Peyer's patch (tissue), 4 donors: ENCODE data around the gene CYP11A1. TPM values are rescaled to one million over a fixed set of nuclear protein-coding genes. Genes with fewer than 3 reads are reported as not detected.

Source experiments
- DNase-seq, 3 donors: peaks; one replicate each; pipeline ENCODE4 v3.0.0-alpha.2; 2017 to 2019
- H3K27ac ChIP-seq, 4 donors: fragments of 200-600 bp; sonication (generic); one replicate each; pipeline ENCODE4 v1.5.1; 2016 to 2019
- H3K27me3 ChIP-seq, 2 donors: fragments of 200-600 bp; sonication (generic); one replicate each; pipeline ENCODE4 v1.5.1; 2019
- H3K36me3 ChIP-seq, 3 donors: fragments of 200-600 bp; sonication (generic); one replicate each; pipeline ENCODE4 v1.5.1; 2016 to 2019
- H3K4me1 ChIP-seq, 4 donors: fragments of 200-600 bp; sonication (generic); one replicate each; pipeline ENCODE4 v1.5.1; 2016 to 2019
- H3K4me3 ChIP-seq, 4 donors: fragments of 200-600 bp; sonication (generic); 1 replicate in 3 of 4; 2 replicates in 1 of 4; pipeline ENCODE4 v1.5.1; 2016 to 2019; ENCODE audit warnings: mild to moderate bottlenecking in 1 of 4
- H3K9me3 ChIP-seq, 4 donors: fragments of 200-600 bp; sonication (generic); one replicate each; pipeline ENCODE4 v1.5.1; 2016 to 2019; ENCODE audit warnings: mild to moderate bottlenecking in 1 of 4
- CTCF ChIP-seq, 6 experiments: fragments of 450-650 bp in 4 of 6; fragments of 200-600 bp in 2 of 6; sonication (generic) in 1 of 6; IDR thresholded peaks; one replicate each; pipeline ENCODE4 v1.5.1; 2017 to 2019; ENCODE audit warnings: antibody characterized with exemption in 6 of 6, mild to moderate bottlenecking in 3 of 6, moderate library complexity in 1 of 6
- POLR2A ChIP-seq, 2 donors: fragments of 450-650 bp; IDR thresholded peaks; one replicate each; pipeline ENCODE4 v1.5.1; 2017; ENCODE audit warnings: antibody characterized with exemption in 2 of 2, mild to moderate bottlenecking in 2 of 2, moderate library complexity in 2 of 2
- total RNA-seq, 4 donors: library from RNA; depleted of rRNA; stranded (reverse); fragments of >200 nt; gene quantifications; one replicate each; pipeline ENCODE4 v1.1.0, GENCODE V29; 2016

CYP11A1 gene
- total RNA-seq, 4 donors from 2014 or later = 0.88 to 6.6 (median 3.3) TPM

DNA sequence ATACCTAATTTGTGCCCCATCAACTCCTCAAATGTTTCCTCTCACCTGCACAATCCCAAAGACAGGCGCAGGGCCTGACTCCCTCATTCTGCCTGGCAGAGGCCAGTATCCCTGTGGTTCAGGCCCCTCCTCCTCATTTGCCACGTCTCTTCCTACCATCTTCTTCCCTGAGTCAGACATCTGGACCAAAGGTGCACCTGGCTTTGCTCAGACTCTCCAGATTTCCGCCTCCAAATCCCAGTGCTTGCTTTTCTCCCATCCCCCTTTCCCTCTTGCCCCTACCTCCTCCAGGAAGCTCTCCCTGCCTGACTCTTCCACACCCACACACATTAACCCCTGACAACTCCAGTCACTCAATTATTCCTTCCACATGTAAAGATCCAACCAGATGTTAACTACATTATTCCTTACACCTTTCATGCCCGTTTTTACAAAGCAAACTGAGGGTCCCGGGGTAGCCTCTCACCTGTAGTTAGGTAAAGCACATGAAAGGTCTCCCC lies 46.7 kb upstream of the CYP11A1 start:
- Histone ChIP-seq H3K4me3 (no peak overlapping the region), H3K9me3 (no peaks in the 10 kb centered on the region), H3K4me1 (peaks cover 0 to 3% (median 0%) of the 10 kb centered on the region in 4 donors), H3K27me3 (no peaks in the 10 kb centered on the region), H3K36me3 (no peaks in the 10 kb centered on the region), H3K27ac (no peak overlapping the region)
- no peak for DNase-seq
- no peak for TF ChIP-seq CTCF (IDR thresholded peaks at IDR 0.05)
- no peak for TF ChIP-seq POLR2A (IDR thresholded peaks at IDR 0.05)

DNA sequence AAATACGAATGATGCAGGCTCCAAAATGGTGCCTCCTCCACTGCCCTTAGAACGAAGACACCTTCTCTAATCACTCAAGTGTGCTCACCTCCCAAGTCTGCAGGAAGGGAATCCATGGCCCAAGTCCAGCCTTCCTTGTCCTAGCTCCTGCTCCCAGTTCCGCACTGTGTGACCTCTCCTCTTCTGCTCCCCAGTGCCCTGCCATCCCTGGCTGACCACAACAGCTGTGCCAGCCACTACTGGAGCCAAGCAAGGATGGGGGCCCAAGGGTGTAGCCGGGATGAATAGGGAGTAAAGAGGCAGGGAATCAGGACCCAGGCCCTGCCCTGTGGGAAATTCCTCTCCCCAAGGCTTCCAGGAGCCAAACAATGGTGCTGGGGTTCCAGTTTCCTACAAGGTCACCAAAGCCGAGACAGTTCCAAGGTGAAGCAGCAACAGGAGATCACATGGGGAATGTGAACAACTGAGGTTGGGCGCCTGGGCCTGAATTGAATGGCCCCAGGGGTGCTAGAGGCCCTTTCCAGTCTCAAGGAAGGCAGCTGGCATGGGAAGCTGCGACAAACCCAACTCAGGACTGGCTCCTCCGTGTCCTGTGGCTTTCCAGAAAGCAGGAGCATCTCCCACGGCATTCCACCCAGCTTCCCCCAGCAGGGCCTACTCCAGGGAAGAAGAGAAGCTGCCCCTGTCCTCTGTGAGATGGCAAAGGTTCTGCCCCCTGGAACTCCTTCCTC lies 46.1 kb upstream of the CYP11A1 start:
- no peaks in the 10 kb centered on the region for H3K4me1 ChIP-seq
- TF ChIP-seq CTCF (IDR thresholded peaks at IDR 0.05) (no peak), POLR2A (IDR thresholded peaks at IDR 0.05) (no peak)
- DNase-seq = no peak
- no peaks in the 10 kb centered on the region for H3K36me3 ChIP-seq
- H3K9me3 ChIP-seq = no peaks in the 10 kb centered on the region
- no peak overlapping the region for H3K27ac ChIP-seq
- H3K4me3 ChIP-seq = no peak overlapping the region
- no peaks in the 10 kb centered on the region for H3K27me3 ChIP-seq

DNA sequence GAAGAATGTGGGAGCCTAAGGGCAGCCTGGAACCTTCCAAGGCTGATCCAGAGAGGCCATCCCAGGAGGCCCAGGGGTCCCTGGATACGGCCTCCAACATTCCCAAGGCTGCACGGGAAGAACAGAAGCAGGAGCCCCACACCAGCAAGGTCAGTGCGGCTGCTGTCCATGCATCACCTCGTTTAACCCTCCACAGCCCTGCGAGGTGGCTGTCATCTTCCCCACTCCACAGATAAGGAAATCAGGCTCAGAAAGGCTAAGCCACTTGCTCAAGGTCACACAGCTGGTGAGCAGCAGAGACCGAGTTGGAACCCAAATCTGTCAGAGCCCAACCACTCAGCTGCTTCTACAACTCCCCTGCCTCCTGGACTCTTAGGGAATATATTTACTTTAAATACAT lies 44.7 kb upstream of the CYP11A1 start:
- DNase-seq = no peak
- H3K36me3 ChIP-seq = no peaks in the 10 kb centered on the region
- TF ChIP-seq POLR2A (IDR thresholded peaks at IDR 0.05) (no peak), CTCF (IDR thresholded peaks at IDR 0.05) (no peak)

GRCh38 chr15:74411686-74412085 lies 44.2 kb upstream of the CYP11A1 start:
- Histone ChIP-seq H3K4me1 (no peaks in the 10 kb centered on the region), H3K4me3 (no peak overlapping the region), H3K36me3 (no peaks in the 10 kb centered on the region), H3K27me3 (no peaks in the 10 kb centered on the region), H3K27ac (no peak overlapping the region), H3K9me3 (no peaks in the 10 kb centered on the region)
- no peak for TF ChIP-seq CTCF (IDR thresholded peaks at IDR 0.05)
- TF ChIP-seq POLR2A (IDR thresholded peaks at IDR 0.05) = no peak
- no peak for DNase-seq

More for the DNA sequence above, 44.7 kb upstream of the CYP11A1 start:
- Histone ChIP-seq H3K9me3 (no peaks in the 10 kb centered on the region), H3K4me1 (no peaks in the 10 kb centered on the region), H3K27me3 (no peaks in the 10 kb centered on the region), H3K27ac (no peak overlapping the region), H3K4me3 (no peak overlapping the region)

GRCh38 chr15:74410502-74410901 lies 43.1 kb upstream of the CYP11A1 start:
- H3K4me3 ChIP-seq = no peak overlapping the region
- TF ChIP-seq CTCF (IDR thresholded peaks at IDR 0.05) = no peak
- TF ChIP-seq POLR2A (IDR thresholded peaks at IDR 0.05) = no peak
- H3K4me1 ChIP-seq = no peaks in the 10 kb centered on the region
- no peak for DNase-seq
- no peaks in the 10 kb centered on the region for H3K36me3 ChIP-seq
- no peaks in the 10 kb centered on the region for H3K27me3 ChIP-seq
- H3K9me3 ChIP-seq = no peaks in the 10 kb centered on the region
- no peak overlapping the region for H3K27ac ChIP-seq
